Measurements from ENCODE around the gene DSG3. TPM values are rescaled to one million over a fixed set of nuclear protein-coding genes. Genes with fewer than 3 reads are reported as not detected.

Gene DSG3
- total and polyA plus RNA-seq, 2 of the 13 experiments (the other 11 are each of a cell fraction or from before 2014, with no cell fraction given), result not detected

DNA sequence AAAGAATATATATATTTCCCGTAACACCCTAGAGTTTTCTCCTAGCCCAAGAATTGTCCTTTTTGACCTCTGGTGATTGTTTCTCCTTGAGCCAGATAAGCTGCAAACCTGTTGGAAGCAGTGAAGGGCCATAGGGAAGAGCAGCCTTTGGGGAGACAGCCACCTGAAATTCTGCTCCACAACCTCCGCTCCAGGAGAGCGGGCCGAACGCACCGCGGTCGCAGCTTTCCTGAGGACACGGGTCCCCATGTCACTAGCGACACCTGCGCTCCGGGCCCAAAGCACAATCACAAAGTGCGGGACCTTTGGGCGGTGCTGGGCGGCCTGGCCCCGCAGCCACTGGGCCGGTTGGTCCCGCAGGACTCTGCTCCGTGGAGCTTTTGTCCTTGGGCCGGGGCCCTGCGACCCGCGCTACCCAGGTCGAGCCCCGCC is 49.9 kb downstream of the DSG3 start (continued):
- TF ChIP-seq JUNB (CRISPR knock-in tag; IDR thresholded peaks at IDR 0.05; ENCODE audit: borderline replicate concordance) (no peak), IKZF4 (CRISPR knock-in tag; IDR thresholded peaks at IDR 0.05; ENCODE audit: borderline replicate concordance, low read depth, not compliant biosample characterization) (no peak), HOXA3 (CRISPR knock-in tag; IDR thresholded peaks at IDR 0.05) (peak; percentile 5; the same call in 1 of the 2 replicates), YY1 (IDR thresholded peaks at IDR 0.05; ENCODE audit: insufficient read depth, insufficient replicate concordance, low read depth, low read length) (peak; percentile 65), SP4 (CRISPR knock-in tag; IDR thresholded peaks at IDR 0.05) (peak; percentile 47; the same call in 1 of the 2 replicates), KDM5B (CRISPR knock-in tag; IDR thresholded peaks at IDR 0.05; ENCODE audit: borderline replicate concordance) (0 out of 2 replicates have a peak, but pooled peaks have one; percentile 39), SYNCRIP (IDR thresholded peaks at IDR 0.05; ENCODE audit: insufficient read depth, low read depth, low read length) (no peak), ZBTB7A (CRISPR knock-in tag; IDR thresholded peaks at IDR 0.05) (peak; percentile 85; the same call in 1 of the 2 replicates)
- TF ChIP-seq, protein P1, sequence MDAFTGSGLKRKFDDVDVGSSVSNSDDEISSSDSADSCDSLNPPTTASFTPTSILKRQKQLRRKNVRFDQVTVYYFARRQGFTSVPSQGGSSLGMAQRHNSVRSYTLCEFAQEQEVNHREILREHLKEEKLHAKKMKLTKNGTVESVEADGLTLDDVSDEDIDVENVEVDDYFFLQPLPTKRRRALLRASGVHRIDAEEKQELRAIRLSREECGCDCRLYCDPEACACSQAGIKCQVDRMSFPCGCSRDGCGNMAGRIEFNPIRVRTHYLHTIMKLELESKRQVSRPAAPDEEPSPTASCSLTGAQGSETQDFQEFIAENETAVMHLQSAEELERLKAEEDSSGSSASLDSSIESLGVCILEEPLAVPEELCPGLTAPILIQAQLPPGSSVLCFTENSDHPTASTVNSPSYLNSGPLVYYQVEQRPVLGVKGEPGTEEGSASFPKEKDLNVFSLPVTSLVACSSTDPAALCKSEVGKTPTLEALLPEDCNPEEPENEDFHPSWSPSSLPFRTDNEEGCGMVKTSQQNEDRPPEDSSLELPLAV (CRISPR knock-in tag; conservative IDR thresholded peaks at IDR 0.05; ENCODE audit: low read depth), result no peak
- TF ChIP-seq, protein P2, sequence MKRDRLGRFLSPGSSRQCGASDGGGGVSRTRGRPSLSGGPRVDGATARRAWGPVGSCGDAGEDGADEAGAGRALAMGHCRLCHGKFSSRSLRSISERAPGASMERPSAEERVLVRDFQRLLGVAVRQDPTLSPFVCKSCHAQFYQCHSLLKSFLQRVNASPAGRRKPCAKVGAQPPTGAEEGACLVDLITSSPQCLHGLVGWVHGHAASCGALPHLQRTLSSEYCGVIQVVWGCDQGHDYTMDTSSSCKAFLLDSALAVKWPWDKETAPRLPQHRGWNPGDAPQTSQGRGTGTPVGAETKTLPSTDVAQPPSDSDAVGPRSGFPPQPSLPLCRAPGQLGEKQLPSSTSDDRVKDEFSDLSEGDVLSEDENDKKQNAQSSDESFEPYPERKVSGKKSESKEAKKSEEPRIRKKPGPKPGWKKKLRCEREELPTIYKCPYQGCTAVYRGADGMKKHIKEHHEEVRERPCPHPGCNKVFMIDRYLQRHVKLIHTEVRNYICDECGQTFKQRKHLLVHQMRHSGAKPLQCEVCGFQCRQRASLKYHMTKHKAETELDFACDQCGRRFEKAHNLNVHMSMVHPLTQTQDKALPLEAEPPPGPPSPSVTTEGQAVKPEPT (CRISPR knock-in tag; IDR thresholded peaks at IDR 0.05; ENCODE audit: low read depth), result no peak
- TF ChIP-seq, protein P3, sequence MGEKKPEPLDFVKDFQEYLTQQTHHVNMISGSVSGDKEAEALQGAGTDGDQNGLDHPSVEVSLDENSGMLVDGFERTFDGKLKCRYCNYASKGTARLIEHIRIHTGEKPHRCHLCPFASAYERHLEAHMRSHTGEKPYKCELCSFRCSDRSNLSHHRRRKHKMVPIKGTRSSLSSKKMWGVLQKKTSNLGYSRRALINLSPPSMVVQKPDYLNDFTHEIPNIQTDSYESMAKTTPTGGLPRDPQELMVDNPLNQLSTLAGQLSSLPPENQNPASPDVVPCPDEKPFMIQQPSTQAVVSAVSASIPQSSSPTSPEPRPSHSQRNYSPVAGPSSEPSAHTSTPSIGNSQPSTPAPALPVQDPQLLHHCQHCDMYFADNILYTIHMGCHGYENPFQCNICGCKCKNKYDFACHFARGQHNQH (CRISPR knock-in tag; IDR thresholded peaks at IDR 0.05), result 0 out of 2 replicates have a peak, but pooled peaks have one; percentile 47
- TF ChIP-seq, protein P4, sequence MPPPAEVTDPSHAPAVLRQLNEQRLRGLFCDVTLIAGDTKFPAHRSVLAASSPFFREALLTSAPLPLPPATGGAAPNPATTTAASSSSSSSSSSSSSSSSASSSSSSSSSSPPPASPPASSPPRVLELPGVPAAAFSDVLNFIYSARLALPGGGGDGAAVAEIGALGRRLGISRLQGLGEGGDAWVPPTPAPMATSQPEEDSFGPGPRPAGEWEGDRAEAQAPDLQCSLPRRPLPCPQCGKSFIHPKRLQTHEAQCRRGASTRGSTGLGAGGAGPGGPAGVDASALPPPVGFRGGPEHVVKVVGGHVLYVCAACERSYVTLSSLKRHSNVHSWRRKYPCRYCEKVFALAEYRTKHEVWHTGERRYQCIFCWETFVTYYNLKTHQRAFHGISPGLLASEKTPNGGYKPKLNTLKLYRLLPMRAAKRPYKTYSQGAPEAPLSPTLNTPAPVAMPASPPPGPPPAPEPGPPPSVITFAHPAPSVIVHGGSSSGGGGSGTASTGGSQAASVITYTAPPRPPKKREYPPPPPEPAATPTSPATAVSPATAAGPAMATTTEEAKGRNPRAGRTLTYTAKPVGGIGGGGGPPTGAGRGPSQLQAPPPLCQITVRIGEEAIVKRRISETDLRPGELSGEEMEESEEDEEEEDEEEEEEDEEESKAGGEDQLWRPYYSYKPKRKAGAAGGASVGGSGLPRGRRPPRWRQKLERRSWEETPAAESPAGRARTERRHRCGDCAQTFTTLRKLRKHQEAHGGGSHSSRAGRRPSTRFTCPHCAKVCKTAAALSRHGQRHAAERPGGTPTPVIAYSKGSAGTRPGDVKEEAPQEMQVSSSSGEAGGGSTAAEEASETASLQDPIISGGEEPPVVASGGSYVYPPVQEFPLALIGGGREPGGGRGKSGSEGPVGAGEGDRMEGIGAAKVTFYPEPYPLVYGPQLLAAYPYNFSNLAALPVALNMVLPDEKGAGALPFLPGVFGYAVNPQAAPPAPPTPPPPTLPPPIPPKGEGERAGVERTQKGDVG (CRISPR knock-in tag; IDR thresholded peaks at IDR 0.05; ENCODE audit: borderline replicate concordance), result 0 out of 2 replicates have a peak, but pooled peaks have one; percentile 41
- TF ChIP-seq, protein P5, sequence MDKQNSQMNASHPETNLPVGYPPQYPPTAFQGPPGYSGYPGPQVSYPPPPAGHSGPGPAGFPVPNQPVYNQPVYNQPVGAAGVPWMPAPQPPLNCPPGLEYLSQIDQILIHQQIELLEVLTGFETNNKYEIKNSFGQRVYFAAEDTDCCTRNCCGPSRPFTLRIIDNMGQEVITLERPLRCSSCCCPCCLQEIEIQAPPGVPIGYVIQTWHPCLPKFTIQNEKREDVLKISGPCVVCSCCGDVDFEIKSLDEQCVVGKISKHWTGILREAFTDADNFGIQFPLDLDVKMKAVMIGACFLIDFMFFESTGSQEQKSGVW (CRISPR knock-in tag; IDR thresholded peaks at IDR 0.05; ENCODE audit: borderline replicate concordance), result no peak
- TF ChIP-seq, protein P6, sequence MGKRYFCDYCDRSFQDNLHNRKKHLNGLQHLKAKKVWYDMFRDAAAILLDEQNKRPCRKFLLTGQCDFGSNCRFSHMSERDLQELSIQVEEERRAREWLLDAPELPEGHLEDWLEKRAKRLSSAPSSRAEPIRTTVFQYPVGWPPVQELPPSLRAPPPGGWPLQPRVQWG (CRISPR knock-in tag; IDR thresholded peaks at IDR 0.05; ENCODE audit: borderline replicate concordance, low read depth), result no peak
